ENCODE measurements around the gene PPP2R5C. TPM values are rescaled to one million over a fixed set of nuclear protein-coding genes. Genes with fewer than 3 reads are reported as not detected.

PPP2R5C gene
- total RNA-seq, 1 experiment from 2014 or later, result 80.3 TPM

DNA sequence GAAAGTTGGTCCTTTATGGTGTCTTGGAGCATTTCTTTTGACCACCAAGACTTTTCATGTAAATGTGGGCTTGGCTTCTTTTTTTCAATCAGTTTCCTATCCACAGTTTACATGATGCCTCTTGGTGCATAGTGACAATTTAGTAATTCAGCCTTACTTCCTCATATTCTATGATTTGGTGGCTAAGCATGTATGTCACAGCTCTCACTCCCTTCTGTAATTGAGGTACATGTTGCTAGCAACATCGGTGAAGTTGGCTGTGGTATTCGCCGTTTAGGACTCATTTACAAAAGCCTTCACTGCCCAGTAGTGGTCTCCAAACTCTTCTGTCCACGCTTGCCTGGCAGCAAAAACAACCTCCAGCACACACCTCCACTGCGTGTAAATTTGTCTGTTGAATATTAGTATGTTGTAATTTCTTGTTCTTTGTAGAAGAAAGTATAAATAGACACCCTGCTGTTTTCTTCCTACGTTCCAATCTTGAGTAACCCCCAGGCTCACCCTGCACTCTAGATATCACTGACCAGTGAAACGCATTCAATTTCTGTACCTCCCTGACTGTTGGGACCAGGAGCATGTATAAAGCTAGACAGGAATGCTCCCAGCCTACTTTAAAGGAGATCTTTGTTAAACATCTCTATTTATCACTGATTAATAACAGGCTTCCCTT, 90.4 kb downstream of the PPP2R5C start:
- H3K4me3 ChIP-seq (ENCODE audit: low read depth in 2 of 2, low read length in 2 of 2), result no peak overlapping the region
- TF ChIP-seq SIN3A (IDR thresholded peaks at IDR 0.05; ENCODE audit: borderline replicate concordance, insufficient read depth, low read depth, low read length) (no peak), TCF7L2 (IDR thresholded peaks at IDR 0.05; ENCODE audit: low read depth, low read length) (no peak), POLR2AphosphoS5 (IDR thresholded peaks at IDR 0.05; ENCODE audit: low read depth, low read length) (no peak)
- TF ChIP-seq, protein P1, sequence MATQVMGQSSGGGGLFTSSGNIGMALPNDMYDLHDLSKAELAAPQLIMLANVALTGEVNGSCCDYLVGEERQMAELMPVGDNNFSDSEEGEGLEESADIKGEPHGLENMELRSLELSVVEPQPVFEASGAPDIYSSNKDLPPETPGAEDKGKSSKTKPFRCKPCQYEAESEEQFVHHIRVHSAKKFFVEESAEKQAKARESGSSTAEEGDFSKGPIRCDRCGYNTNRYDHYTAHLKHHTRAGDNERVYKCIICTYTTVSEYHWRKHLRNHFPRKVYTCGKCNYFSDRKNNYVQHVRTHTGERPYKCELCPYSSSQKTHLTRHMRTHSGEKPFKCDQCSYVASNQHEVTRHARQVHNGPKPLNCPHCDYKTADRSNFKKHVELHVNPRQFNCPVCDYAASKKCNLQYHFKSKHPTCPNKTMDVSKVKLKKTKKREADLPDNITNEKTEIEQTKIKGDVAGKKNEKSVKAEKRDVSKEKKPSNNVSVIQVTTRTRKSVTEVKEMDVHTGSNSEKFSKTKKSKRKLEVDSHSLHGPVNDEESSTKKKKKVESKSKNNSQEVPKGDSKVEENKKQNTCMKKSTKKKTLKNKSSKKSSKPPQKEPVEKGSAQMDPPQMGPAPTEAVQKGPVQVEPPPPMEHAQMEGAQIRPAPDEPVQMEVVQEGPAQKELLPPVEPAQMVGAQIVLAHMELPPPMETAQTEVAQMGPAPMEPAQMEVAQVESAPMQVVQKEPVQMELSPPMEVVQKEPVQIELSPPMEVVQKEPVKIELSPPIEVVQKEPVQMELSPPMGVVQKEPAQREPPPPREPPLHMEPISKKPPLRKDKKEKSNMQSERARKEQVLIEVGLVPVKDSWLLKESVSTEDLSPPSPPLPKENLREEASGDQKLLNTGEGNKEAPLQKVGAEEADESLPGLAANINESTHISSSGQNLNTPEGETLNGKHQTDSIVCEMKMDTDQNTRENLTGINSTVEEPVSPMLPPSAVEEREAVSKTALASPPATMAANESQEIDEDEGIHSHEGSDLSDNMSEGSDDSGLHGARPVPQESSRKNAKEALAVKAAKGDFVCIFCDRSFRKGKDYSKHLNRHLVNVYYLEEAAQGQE (IDR thresholded peaks at IDR 0.05; ENCODE audit: insufficient read depth in 1 of 2, low read depth in 2 of 2, low read length in 1 of 2), result no peak
- TF ChIP-seq, protein P2, sequence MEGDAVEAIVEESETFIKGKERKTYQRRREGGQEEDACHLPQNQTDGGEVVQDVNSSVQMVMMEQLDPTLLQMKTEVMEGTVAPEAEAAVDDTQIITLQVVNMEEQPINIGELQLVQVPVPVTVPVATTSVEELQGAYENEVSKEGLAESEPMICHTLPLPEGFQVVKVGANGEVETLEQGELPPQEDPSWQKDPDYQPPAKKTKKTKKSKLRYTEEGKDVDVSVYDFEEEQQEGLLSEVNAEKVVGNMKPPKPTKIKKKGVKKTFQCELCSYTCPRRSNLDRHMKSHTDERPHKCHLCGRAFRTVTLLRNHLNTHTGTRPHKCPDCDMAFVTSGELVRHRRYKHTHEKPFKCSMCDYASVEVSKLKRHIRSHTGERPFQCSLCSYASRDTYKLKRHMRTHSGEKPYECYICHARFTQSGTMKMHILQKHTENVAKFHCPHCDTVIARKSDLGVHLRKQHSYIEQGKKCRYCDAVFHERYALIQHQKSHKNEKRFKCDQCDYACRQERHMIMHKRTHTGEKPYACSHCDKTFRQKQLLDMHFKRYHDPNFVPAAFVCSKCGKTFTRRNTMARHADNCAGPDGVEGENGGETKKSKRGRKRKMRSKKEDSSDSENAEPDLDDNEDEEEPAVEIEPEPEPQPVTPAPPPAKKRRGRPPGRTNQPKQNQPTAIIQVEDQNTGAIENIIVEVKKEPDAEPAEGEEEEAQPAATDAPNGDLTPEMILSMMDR (IDR thresholded peaks at IDR 0.05), result no peak
- no peaks in the 10 kb centered on the region for H3K27me3 ChIP-seq (ENCODE audit: control insufficient read depth, insufficient read depth, low read length)
- H3K36me3 ChIP-seq (ENCODE audit: control insufficient read depth, insufficient read depth, low read length), result no peaks in the 10 kb centered on the region
- no peaks in the 10 kb centered on the region; the same call in 1 of the 2 replicates for H3K4me1 ChIP-seq (ENCODE audit: control insufficient read depth, insufficient read depth, low read length)
- in situ Hi-C loops (cut with HindIII; ENCODE audit: low pct_unique_long_range_greater_than_20kb, low sequenced_read_pairs), result no loop called here
- ATAC-seq, result no peak
- ChIA-PET CTCF (no interaction called here), POLR2A (interaction anchor here (0.5 kb wide), 1 partner anchor 83 kb away, joined by 7 read pairs; no protein-coding TSS in a partner anchor)
- H3K27ac ChIP-seq (ENCODE audit: low read length), result no peak overlapping the region
- DNase-seq (ENCODE audit: low read depth, low spot score), result no peak
- no peaks in the 10 kb centered on the region for H3K9me3 ChIP-seq (ENCODE audit: control insufficient read depth, insufficient read depth, low read depth, low read length)
- BruUV-seq (replicated peaks), result no TSS peak
- intact Hi-C loops (cut with micrococcal nuclease; ENCODE audit: unreplicated experiment), result no loop called here

DNA sequence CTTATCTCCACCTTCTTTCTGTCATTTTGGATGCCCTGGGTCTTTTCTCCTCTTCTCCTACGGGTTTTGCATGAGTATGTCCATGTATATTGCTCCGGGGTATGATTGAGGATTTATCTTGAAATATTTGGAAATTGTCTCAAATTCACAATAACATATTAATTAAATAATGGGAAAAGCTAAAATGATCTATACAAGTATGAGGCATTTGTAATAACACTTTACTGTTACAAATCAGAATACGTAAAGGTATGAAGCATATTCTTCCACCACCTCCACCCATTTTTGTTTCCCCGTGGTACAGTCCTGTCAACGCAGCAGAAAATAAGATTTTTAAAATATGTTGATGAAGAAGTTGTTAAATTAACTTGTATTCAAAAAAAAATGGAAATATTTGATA, 91.3 kb downstream of the PPP2R5C start:
- in situ Hi-C loops (cut with HindIII; ENCODE audit: low pct_unique_long_range_greater_than_20kb, low sequenced_read_pairs), result no loop called here
- CTCF ChIA-PET, result no interaction called here
- H3K4me1 ChIP-seq (ENCODE audit: control insufficient read depth, insufficient read depth, low read length), result no peaks in the 10 kb centered on the region; the same call in 1 of the 2 replicates
- no peaks in the 10 kb centered on the region for H3K36me3 ChIP-seq (ENCODE audit: control insufficient read depth, insufficient read depth, low read length)
- ATAC-seq (no peak), DNase-seq (ENCODE audit: low read depth, low spot score) (no peak)
- intact Hi-C loops (cut with micrococcal nuclease; ENCODE audit: unreplicated experiment), result no loop called here
- no peak for TF ChIP-seq SIN3A (IDR thresholded peaks at IDR 0.05; ENCODE audit: borderline replicate concordance, insufficient read depth, low read depth, low read length)
- TF ChIP-seq, protein P1 (IDR thresholded peaks at IDR 0.05; ENCODE audit: insufficient read depth in 1 of 2, low read depth in 2 of 2, low read length in 1 of 2), result no peak
- no peak for TF ChIP-seq TCF7L2 (IDR thresholded peaks at IDR 0.05; ENCODE audit: low read depth, low read length)
- TF ChIP-seq POLR2AphosphoS5 (IDR thresholded peaks at IDR 0.05; ENCODE audit: low read depth, low read length), result no peak
- TF ChIP-seq, protein P2 (IDR thresholded peaks at IDR 0.05), result no peak
- no peaks in the 10 kb centered on the region for H3K9me3 ChIP-seq (ENCODE audit: control insufficient read depth, insufficient read depth, low read depth, low read length)
- H3K4me3 ChIP-seq (ENCODE audit: low read depth in 2 of 2, low read length in 2 of 2), result no peak overlapping the region
- POLR2A ChIA-PET, result no interaction called here
- H3K27ac ChIP-seq (ENCODE audit: low read length), result no peak overlapping the region
- no peaks in the 10 kb centered on the region for H3K27me3 ChIP-seq (ENCODE audit: control insufficient read depth, insufficient read depth, low read length)
- no TSS peak for BruUV-seq (replicated peaks)
